ENCODE measurements around the gene CA10.

Gene CA10

GRCh38 chr17:51947160-51947735, 211.3 kb downstream of the CA10 start:
- H4K8ac ChIP-seq (ENCODE audit: low read depth, low read length), result no peak overlapping the region
- no peak overlapping the region for H3K4ac ChIP-seq (ENCODE audit: low read depth, low read length)
- H3K14ac ChIP-seq (ENCODE audit: low read length), result no peak overlapping the region
- no peaks in the 10 kb centered on the region for H3K79me1 ChIP-seq (ENCODE audit: low read length)
- no peak for DNase-seq
- no peak overlapping the region for H4K91ac ChIP-seq (ENCODE audit: low read depth, low read length)
- H2BK120ac ChIP-seq (ENCODE audit: insufficient read depth, low read length, poor library complexity), result no peak overlapping the region
- H3K18ac ChIP-seq (ENCODE audit: low read length), result no peak overlapping the region
- H3K9ac ChIP-seq (ENCODE audit: low read length), result no peak overlapping the region
- no peak overlapping the region for H2AFZ ChIP-seq (ENCODE audit: insufficient read depth, low read length, poor library complexity)
- H2BK12ac ChIP-seq (ENCODE audit: low read length), result no peak overlapping the region
- H3K9me3 ChIP-seq (ENCODE audit: insufficient read depth, low read depth, low read length), result no peaks in the 10 kb centered on the region
- no peak overlapping the region for H2AK5ac ChIP-seq (ENCODE audit: low read length)
- WGBS (ENCODE audit: extremely low coverage, insufficient coverage, insufficient read length), result no CpG with 5 or more reads among the region's 3 CpGs
- no peak overlapping the region for H2BK5ac ChIP-seq (ENCODE audit: low read depth, low read length, poor library complexity)
- no peaks in the 10 kb centered on the region for H3K36me3 ChIP-seq (ENCODE audit: control insufficient read depth in 1 of 2, insufficient read depth in 2 of 2, low read length in 2 of 2)
- H3K4me1 ChIP-seq (ENCODE audit: control insufficient read depth in 1 of 2, insufficient read depth in 2 of 2, low read length in 2 of 2), result no peaks in the 10 kb centered on the region
- H3K4me2 ChIP-seq (ENCODE audit: low read length), result no peak overlapping the region
- H3K79me2 ChIP-seq (ENCODE audit: control insufficient read depth, insufficient read depth, low read length, poor library complexity), result no peaks in the 10 kb centered on the region
- no peak overlapping the region for H3K23ac ChIP-seq (ENCODE audit: low read length)
- no peak overlapping the region for H4K12ac ChIP-seq (ENCODE audit: low read depth, low read length)
- H3K4me3 ChIP-seq (ENCODE audit: low read depth, low read length), result no peak overlapping the region
- no peaks in the 10 kb centered on the region for H3K27me3 ChIP-seq (ENCODE audit: insufficient read depth, low read length)
- no peak overlapping the region for H3K27ac ChIP-seq (ENCODE audit: low read depth, low read length)

DNA sequence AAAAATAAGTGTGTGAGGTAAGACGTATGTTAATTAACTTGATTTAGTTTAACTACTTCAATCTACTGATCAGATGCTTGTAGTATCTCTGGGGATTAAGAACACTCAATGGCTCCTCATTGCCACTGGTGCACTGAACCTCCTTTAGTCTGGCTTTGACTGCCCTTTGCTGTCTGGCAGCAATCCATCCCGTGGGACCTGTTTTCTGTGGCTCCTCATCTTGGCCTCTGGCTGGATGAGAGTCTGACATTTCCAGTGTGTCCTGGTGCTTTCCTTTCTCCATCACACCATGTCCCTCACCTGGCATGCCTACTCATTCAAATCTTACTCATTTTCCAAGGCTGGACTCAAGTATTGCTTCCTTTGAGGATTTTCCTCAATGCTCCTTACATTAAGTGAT, 212.2 kb downstream of the CA10 start:
- no peak overlapping the region for H2BK5ac ChIP-seq (ENCODE audit: low read depth, low read length, poor library complexity)
- no peaks in the 10 kb centered on the region for H3K9me3 ChIP-seq (ENCODE audit: insufficient read depth, low read depth, low read length)
- H3K4me2 ChIP-seq (ENCODE audit: low read length), result no peak overlapping the region
- H2AFZ ChIP-seq (ENCODE audit: insufficient read depth, low read length, poor library complexity), result no peak overlapping the region
- H3K79me1 ChIP-seq (ENCODE audit: low read length), result no peaks in the 10 kb centered on the region
- H3K27me3 ChIP-seq (ENCODE audit: insufficient read depth, low read length), result no peaks in the 10 kb centered on the region
- H3K4me3 ChIP-seq (ENCODE audit: low read depth, low read length), result no peak overlapping the region
- no peaks in the 10 kb centered on the region for H3K79me2 ChIP-seq (ENCODE audit: control insufficient read depth, insufficient read depth, low read length, poor library complexity)
- H3K14ac ChIP-seq (ENCODE audit: low read length), result no peak overlapping the region
- no peak overlapping the region for H2BK120ac ChIP-seq (ENCODE audit: insufficient read depth, low read length, poor library complexity)
- no peak overlapping the region for H4K8ac ChIP-seq (ENCODE audit: low read depth, low read length)
- no CpG with 5 or more reads among the region's 2 CpGs for WGBS (ENCODE audit: extremely low coverage, insufficient coverage, insufficient read length)
- no peak overlapping the region for H3K27ac ChIP-seq (ENCODE audit: low read depth, low read length)
- H2AK5ac ChIP-seq (ENCODE audit: low read length), result no peak overlapping the region
- no peaks in the 10 kb centered on the region for H3K36me3 ChIP-seq (ENCODE audit: control insufficient read depth in 1 of 2, insufficient read depth in 2 of 2, low read length in 2 of 2)
- no peak for DNase-seq
- H3K9ac ChIP-seq (ENCODE audit: low read length), result no peak overlapping the region
- H3K18ac ChIP-seq (ENCODE audit: low read length), result no peak overlapping the region
- peak overlapping the region; percentile 68 for H3K23ac ChIP-seq (ENCODE audit: low read length)
- no peaks in the 10 kb centered on the region for H3K4me1 ChIP-seq (ENCODE audit: control insufficient read depth in 1 of 2, insufficient read depth in 2 of 2, low read length in 2 of 2)
- H3K4ac ChIP-seq (ENCODE audit: low read depth, low read length), result no peak overlapping the region
- no peak overlapping the region for H4K12ac ChIP-seq (ENCODE audit: low read depth, low read length)
- no peak overlapping the region for H2BK12ac ChIP-seq (ENCODE audit: low read length)
- no peak overlapping the region for H4K91ac ChIP-seq (ENCODE audit: low read depth, low read length)

- Histone ChIP-seq H3K27ac (ENCODE audit: low read depth, low read length) (no peak overlapping the region), H3K4me3 (ENCODE audit: low read depth, low read length) (no peak overlapping the region), H3K23ac (ENCODE audit: low read length) (no peak overlapping the region), H3K9ac (ENCODE audit: low read length) (no peak overlapping the region), H3K4me2 (ENCODE audit: low read length) (no peak overlapping the region), H2BK5ac (ENCODE audit: low read depth, low read length, poor library complexity) (no peak overlapping the region), H3K9me3 (ENCODE audit: insufficient read depth, low read depth, low read length) (no peaks in the 10 kb centered on the region), H2BK12ac (ENCODE audit: low read length) (no peak overlapping the region), H2AK5ac (ENCODE audit: low read length) (no peak overlapping the region), H4K12ac (ENCODE audit: low read depth, low read length) (no peak overlapping the region), H3K36me3 (ENCODE audit: control insufficient read depth in 1 of 2, insufficient read depth in 2 of 2, low read length in 2 of 2) (no peaks in the 10 kb centered on the region), H3K27me3 (ENCODE audit: insufficient read depth, low read length) (no peaks in the 10 kb centered on the region), H3K79me2 (ENCODE audit: control insufficient read depth, insufficient read depth, low read length, poor library complexity) (no peaks in the 10 kb centered on the region), H3K4me1 (ENCODE audit: control insufficient read depth in 1 of 2, insufficient read depth in 2 of 2, low read length in 2 of 2) (no peaks in the 10 kb centered on the region), H3K14ac (ENCODE audit: low read length) (no peak overlapping the region), H4K8ac (ENCODE audit: low read depth, low read length) (no peak overlapping the region), H3K18ac (ENCODE audit: low read length) (no peak overlapping the region), H3K4ac (ENCODE audit: low read depth, low read length) (no peak overlapping the region), H3K79me1 (ENCODE audit: low read length) (no peaks in the 10 kb centered on the region), H2AFZ (ENCODE audit: insufficient read depth, low read length, poor library complexity) (no peak overlapping the region), H4K91ac (ENCODE audit: low read depth, low read length) (no peak overlapping the region), H2BK120ac (ENCODE audit: insufficient read depth, low read length, poor library complexity) (no peak overlapping the region)
- WGBS (ENCODE audit: extremely low coverage, insufficient coverage, insufficient read length), result no CpG with 5 or more reads among the region's 3 CpGs
- DNase-seq, result no peak
These were observed 217.2 kb downstream of the CA10 start for GRCh38 chr17:51941272-51941671.

GRCh38 chr17:51937264-51937663, 221.2 kb downstream of the CA10 start:
- Histone ChIP-seq H3K14ac (ENCODE audit: low read length) (no peak overlapping the region), H3K9ac (ENCODE audit: low read length) (no peak overlapping the region), H4K12ac (ENCODE audit: low read depth, low read length) (no peak overlapping the region), H3K79me1 (ENCODE audit: low read length) (no peaks in the 10 kb centered on the region), H2AFZ (ENCODE audit: insufficient read depth, low read length, poor library complexity) (no peak overlapping the region), H4K91ac (ENCODE audit: low read depth, low read length) (no peak overlapping the region), H3K27ac (ENCODE audit: low read depth, low read length) (no peak overlapping the region), H2AK5ac (ENCODE audit: low read length) (no peak overlapping the region), H3K4me1 (ENCODE audit: control insufficient read depth in 1 of 2, insufficient read depth in 2 of 2, low read length in 2 of 2) (no peaks in the 10 kb centered on the region), H3K4me2 (ENCODE audit: low read length) (no peak overlapping the region), H3K79me2 (ENCODE audit: control insufficient read depth, insufficient read depth, low read length, poor library complexity) (no peaks in the 10 kb centered on the region), H3K23ac (ENCODE audit: low read length) (no peak overlapping the region), H2BK5ac (ENCODE audit: low read depth, low read length, poor library complexity) (no peak overlapping the region), H4K8ac (ENCODE audit: low read depth, low read length) (no peak overlapping the region), H3K18ac (ENCODE audit: low read length) (no peak overlapping the region), H2BK12ac (ENCODE audit: low read length) (no peak overlapping the region), H3K27me3 (ENCODE audit: insufficient read depth, low read length) (no peaks in the 10 kb centered on the region), H3K9me3 (ENCODE audit: insufficient read depth, low read depth, low read length) (no peaks in the 10 kb centered on the region), H3K36me3 (ENCODE audit: control insufficient read depth in 1 of 2, insufficient read depth in 2 of 2, low read length in 2 of 2) (no peaks in the 10 kb centered on the region), H2BK120ac (ENCODE audit: insufficient read depth, low read length, poor library complexity) (no peak overlapping the region), H3K4ac (ENCODE audit: low read depth, low read length) (no peak overlapping the region), H3K4me3 (ENCODE audit: low read depth, low read length) (no peak overlapping the region)
- DNase-seq, result no peak

Measured in trophoblast cell (in vitro differentiated cells and primary cell).